ENCODE results near the gene DENND1A.

GRCh38 chr9:123616707-123617106 lies 313.2 kb downstream of the DENND1A start:
- TF ChIP-seq POLR2A (IDR thresholded peaks at IDR 0.05; ENCODE audit: low read length) (no peak), GATA1 (IDR thresholded peaks at IDR 0.05; ENCODE audit: low read depth, low read length) (no peak)
